ENCODE data around the gene JMY.

- TF ChIP-seq CTCF (IDR thresholded peaks at IDR 0.05) (no peak), POLR2A (IDR thresholded peaks at IDR 0.05) (no peak)
Measured at GRCh38 chr5:79302454-79302853, 66.5 kb downstream of the JMY start.
